Heart right ventricle (tissue), 16 donors: ENCODE data around the gene INPP4B. TPM values are rescaled to one million over a fixed set of nuclear protein-coding genes. Genes with fewer than 3 reads are reported as not detected.

ENCODE experiments used
- ATAC-seq, 8 donors: fragments of 200-7000 bp; cut with Tn5 transposase; one replicate each; pipeline ENCODE4 v1.9.1; 2020; ENCODE audit warnings: mild to moderate bottlenecking in 8 of 8, moderate library complexity in 8 of 8, moderate number of reproducible peaks in 1 of 8
- DNase-seq, 2 donors: peaks; one replicate each; pipeline ENCODE4 v3.0.0-alpha.2; 2020
- H3K27ac ChIP-seq, 10 donors: fragments of 200-600 bp; sonication (generic) in 2 of 10; one replicate each; pipeline versions ENCODE4 v1.5.0 to v1.8.0; 2020 to 2022; ENCODE audit warnings: mild to moderate bottlenecking in 3 of 10
- H3K27me3 ChIP-seq, 7 donors: fragments of 200-600 bp; one replicate each; pipeline ENCODE4 v1.8.0; 2021 to 2022; ENCODE audit warnings: mild to moderate bottlenecking in 2 of 7
- H3K36me3 ChIP-seq, 9 donors: fragments of 200-600 bp; sonication (generic) in 1 of 9; one replicate each; pipeline versions ENCODE4 v1.5.0 to v1.8.0; 2020 to 2022; ENCODE audit warnings: mild to moderate bottlenecking in 2 of 9
- H3K4me1 ChIP-seq, 9 donors: fragments of 200-600 bp; sonication (generic) in 1 of 9; one replicate each; pipeline versions ENCODE4 v1.5.0 to v1.8.0; 2020 to 2022; ENCODE audit warnings: mild to moderate bottlenecking in 4 of 9
- H3K4me3 ChIP-seq, 10 donors: fragments of 200-600 bp; sonication (generic) in 2 of 10; one replicate each; pipeline versions ENCODE4 v1.5.0 to v1.8.0; 2020 to 2022; ENCODE audit warnings: mild to moderate bottlenecking in 7 of 10, moderate library complexity in 2 of 10
- H3K9me3 ChIP-seq, 11 donors: fragments of 200-600 bp in 10 of 11; sonication (generic) in 2 of 11; one replicate each; pipeline versions ENCODE4 v1.5.0 to v1.8.0; 2013 to 2022; ENCODE audit warnings: mild to moderate bottlenecking in 2 of 11, control low read depth in 1 of 11, moderate library complexity in 1 of 11
- CTCF ChIP-seq, 9 donors: fragments of 200-600 bp; sonication (generic) in 2 of 9; IDR thresholded peaks; one replicate each; pipeline versions ENCODE4 v1.5.0 to v1.8.0; 2021 to 2022; ENCODE audit warnings: antibody characterized with exemption in 9 of 9, mild to moderate bottlenecking in 5 of 9, moderate library complexity in 1 of 9
- WGBS, 2 donors: extraction: QIAGEN DNeasy Blood & Tissue Kit; methylation state at CpG; one replicate each; pipeline ENCODE4 v1.1.7; 2013; ENCODE audit warnings: inconsistent platforms in 1 of 2; 5-methylcytosine and 5-hydroxymethylcytosine counted together
- intact Hi-C, 10 donors: fragments of 100-400 bp; cut with DNase I; formaldehyde crosslinking; loops; one replicate each; pipeline versions ENCODE4 v1.11.1 to v1.14.2; 2022
- polyA plus RNA-seq, 2 donors: library from polyadenylated mRNA; stranded (reverse); fragments of 200-250 nt; gene quantifications; one replicate each; pipeline ENCODE4 v1.2.3, GENCODE V29; 2013
- total RNA-seq, 10 donors: library from RNA; stranded (reverse); fragmentation: NEBNext Ultra II Directional in 3 of 10; extraction: Animal tissue kit (Norgen Biotek cat#: 25700) in 3 of 10; gene quantifications; one replicate each; pipeline versions ENCODE4 v1.2.1 to v1.2.4, GENCODE V29; 2021 to 2023
- donor health status: Arrhythmogenic right ventricular cardiomyopathy.
- donor health status: ischemic (EF 13 %, LVEDD 7.1; RV severe dilation, severe dysfunction).
- donor health status: healthy with polysubstance abuse.
- donor health status: DM: no; HTN: yes; CAD: no.
- donor health status: DM: no; HTN: no; CAD: no.
- donor health status: ischemic (EF 25% LVEDD 6.9; RV normal size, moderate dysfunction).
- donor health status: ischemic (EF 25% LVEDD 5.7; RV mildly dilated, moderate dysfunction).
- donor health status: healthy.
- donor health status: DM: yes; HTN: yes; CAD: no.
- donor health status: Ischemic cardiomyopathy.
- donor health status: ischemic (EF 35%, LVEDD 5.7; RV mildly dilated, moderate dysfunction).
- donor health status: nonischemic (EF 11% LVEDD 7.7; RV severe dilation, severe dysfunction).
- donor health status: DM: yes; HTN: yes; CAD: no.
- donor health status: PGD.
- donor health status: ischemic (EF 29% LVEDD 5.4; RV normal size, mild dysfunction).
- donor health status: nonischemic (EF 23%, LVEDD 6.1; RV moderate dilation, normal function).

INPP4B gene
- total and polyA plus RNA-seq, 12 donors = 3.7 to 100.0 (median 39.1) TPM

- H3K27ac ChIP-seq = no peak overlapping the region
- no peak for TF ChIP-seq CTCF (IDR thresholded peaks at IDR 0.05)
- intact Hi-C loops = no loop called here
- H3K4me1 ChIP-seq = peaks cover 0 to 10% (median 0%) of the 10 kb centered on the region in 9 donors
- H3K4me3 ChIP-seq = no peak overlapping the region
- WGBS, 2 donors = 89 to 93% methylated on average over 1 of the region's 1 CpG
- ATAC-seq = no peak
- no peaks in the 10 kb centered on the region for H3K27me3 ChIP-seq
- H3K36me3 ChIP-seq = no peaks in the 10 kb centered on the region
- peaks cover 0 to 31% (median 3%) of the 10 kb centered on the region in 11 donors for H3K9me3 ChIP-seq
- DNase-seq = no peak
Observed at GRCh38 chr4:142607976-142608375, 238.1 kb downstream of the INPP4B start.

- intact Hi-C loops = no loop called here
- WGBS, 2 donors = 86 to 91% methylated on average over 1 of the region's 1 CpG
- Histone ChIP-seq H3K27me3 (no peaks in the 10 kb centered on the region), H3K36me3 (no peaks in the 10 kb centered on the region), H3K4me1 (peaks cover 0 to 10% (median 0%) of the 10 kb centered on the region in 9 donors), H3K4me3 (no peak overlapping the region), H3K27ac (no peak overlapping the region), H3K9me3 (peaks cover 0 to 39% (median 3%) of the 10 kb centered on the region in 11 donors)
- TF ChIP-seq CTCF (IDR thresholded peaks at IDR 0.05) = no peak
- DNase-seq = no peak
- ATAC-seq = no peak
Observed at GRCh38 chr4:142600952-142601351, 245.1 kb downstream of the INPP4B start.

GRCh38 chr4:142598132-142598531 lies 248.0 kb downstream of the INPP4B start:
- no peaks in the 10 kb centered on the region for H3K36me3 ChIP-seq
- H3K4me3 ChIP-seq = no peak overlapping the region
- no peak for TF ChIP-seq CTCF (IDR thresholded peaks at IDR 0.05)
- H3K9me3 ChIP-seq = peaks cover 0 to 22% (median 0%) of the 10 kb centered on the region in 11 donors
- peaks cover 0 to 8% (median 0%) of the 10 kb centered on the region in 9 donors for H3K4me1 ChIP-seq
- intact Hi-C loops = no loop called here
- ATAC-seq (no peak), DNase-seq (no peak)
- H3K27ac ChIP-seq = no peak overlapping the region
- no peaks in the 10 kb centered on the region for H3K27me3 ChIP-seq

- Histone ChIP-seq H3K9me3 (peaks cover 0 to 10% (median 0%) of the 10 kb centered on the region in 11 donors), H3K4me1 (peaks cover 0 to 8% (median 0%) of the 10 kb centered on the region in 9 donors), H3K27me3 (no peaks in the 10 kb centered on the region), H3K36me3 (no peaks in the 10 kb centered on the region), H3K4me3 (no peak overlapping the region), H3K27ac (no peak overlapping the region)
- intact Hi-C loops = no loop called here
- DNase-seq (no peak), ATAC-seq (no peak)
- 84 to 89% methylated on average over 3 of the region's 3 CpGs for WGBS, 2 donors
- TF ChIP-seq CTCF (IDR thresholded peaks at IDR 0.05) = no peak
Observed at GRCh38 chr4:142596595-142596994, 249.5 kb downstream of the INPP4B start.
